ENCODE data around the gene AIFM2. TPM values are rescaled to one million over a fixed set of nuclear protein-coding genes. Genes with fewer than 3 reads are reported as not detected.

Gene AIFM2
- polyA plus RNA-seq, 1 of the 3 experiments (the other 2 are of a cell fraction), result 9.5 TPM

- TF ChIP-seq ZBTB33 (IDR thresholded peaks at IDR 0.05; ENCODE audit: borderline replicate concordance, low read depth) (no peak), CHD2 (IDR thresholded peaks at IDR 0.05; ENCODE audit: low read length, partially characterized antibody) (peak; percentile 25), EZH2phosphoT487 (IDR thresholded peaks at IDR 0.05; ENCODE audit: borderline replicate concordance, low read depth) (no peak), CTCF (IDR thresholded peaks at IDR 0.05) (peak; percentile 48), IRF3 (IDR thresholded peaks at IDR 0.05; ENCODE audit: low read depth, low read length) (no peak), EP300 (IDR thresholded peaks at IDR 0.05; ENCODE audit: borderline replicate concordance in 1 of 2, low read depth in 1 of 2, low read length in 1 of 2) (no peak; a peak in 1 of 4 replicates), ELF1 (IDR thresholded peaks at IDR 0.05) (no peak), YY1 (IDR thresholded peaks at IDR 0.05; ENCODE audit: low read depth) (0 out of 2 replicates have a peak, but pooled peaks have one; percentile 36), RFX5 (IDR thresholded peaks at IDR 0.05; ENCODE audit: low read length) (no peak), TAF1 (IDR thresholded peaks at IDR 0.05; ENCODE audit: borderline replicate concordance, low read depth, low read length) (peak; percentile 11; the same call in 1 of the 2 replicates), SIN3A (IDR thresholded peaks at IDR 0.05; ENCODE audit: borderline replicate concordance, low read depth, low read length) (no peak), RCOR1 (IDR thresholded peaks at IDR 0.05; ENCODE audit: low read length) (no peak), SMC3 (IDR thresholded peaks at IDR 0.05; ENCODE audit: low read depth, low read length) (no peak), MXI1 (IDR thresholded peaks at IDR 0.05; ENCODE audit: low read depth, low read length) (peak; percentile 71), TCF12 (IDR thresholded peaks at IDR 0.05) (no peak), FOSL2 (IDR thresholded peaks at IDR 0.05; ENCODE audit: borderline replicate concordance, low read depth) (no peak)
These were observed 13.3 kb upstream of the AIFM2 start (continued) for GRCh38 chr10:70145666-70146488.
